GM12892 (cell line): ENCODE results near the gene CCDC63.
A peak's percentile ranks its signal among the peaks of the same experiment; 100 is the strongest.

ENCODE experiments used
- DNase-seq: peaks from one replicate; pipeline ENCODE4 v3.0.0; 2011; ENCODE audit not compliant: insufficient read length
- FAIRE-seq: peaks from 2 replicates; lab custom pipeline; 2011; peaks lifted over from hg19 to GRCh38; lab: Jason Lieb, UNC
- POLR2A ChIP-seq: IDR thresholded peaks from 2 replicates; pipeline ENCODE4 v1.6.1; 2011; ENCODE audit warnings: low read depth, low read length, control low read depth
- POLR2AphosphoS5 ChIP-seq: IDR thresholded peaks from 2 replicates; pipeline ENCODE4 v1.6.1; 2011; ENCODE audit warnings: low read depth, low read length, control low read depth
- TAF1 ChIP-seq: IDR thresholded peaks from 2 replicates; pipeline ENCODE4 v1.6.1; 2011; ENCODE audit warnings: low read depth, mild to moderate bottlenecking, control low read depth, low read length, borderline replicate concordance

CCDC63 gene

DNA sequence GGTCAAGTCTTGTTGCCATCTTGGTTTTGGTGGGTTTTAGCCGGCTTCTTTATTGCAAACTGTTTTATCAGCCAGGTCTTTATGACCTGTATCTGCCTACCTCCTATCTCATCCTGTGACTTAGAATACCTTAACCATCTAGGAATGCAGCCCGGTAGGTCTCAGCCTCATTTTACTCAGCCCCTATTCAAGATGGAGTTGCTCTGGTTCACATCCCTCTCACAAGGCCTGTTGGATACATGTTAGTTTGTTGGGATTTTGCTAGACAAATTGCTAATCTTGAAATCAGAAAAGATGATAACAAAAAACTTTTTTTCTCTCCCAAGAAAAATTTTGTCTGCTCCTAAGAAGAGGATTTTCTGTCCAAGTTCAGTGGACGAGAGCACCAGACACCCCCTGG, 27.6 kb upstream of the CCDC63 start:
- FAIRE-seq (no peak), DNase-seq (no peak)
- TF ChIP-seq POLR2AphosphoS5 (no peak), TAF1 (no peak), POLR2A (no peak)

DNA sequence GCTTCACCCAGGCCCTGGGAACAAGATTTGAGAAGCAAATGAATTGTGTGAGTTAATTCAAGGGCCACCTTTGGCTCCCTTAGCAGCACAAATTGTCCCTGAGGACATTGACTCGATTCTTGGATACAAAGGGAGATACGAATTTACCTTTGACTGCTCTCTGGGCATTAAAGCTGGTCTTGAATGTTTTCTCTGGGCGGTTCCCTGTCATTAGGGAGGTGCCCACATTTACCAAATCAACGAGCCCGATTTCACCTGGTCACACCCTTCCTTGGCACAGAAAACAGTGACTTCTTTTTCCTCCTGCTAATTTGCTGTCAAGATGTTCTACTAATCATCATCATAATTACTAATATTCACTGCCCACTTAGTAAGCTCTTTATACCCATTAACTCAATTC, 27.1 kb upstream of the CCDC63 start:
- TF ChIP-seq POLR2AphosphoS5 (no peak), TAF1 (no peak), POLR2A (no peak)
- DNase-seq (no peak), FAIRE-seq (no peak)

DNA sequence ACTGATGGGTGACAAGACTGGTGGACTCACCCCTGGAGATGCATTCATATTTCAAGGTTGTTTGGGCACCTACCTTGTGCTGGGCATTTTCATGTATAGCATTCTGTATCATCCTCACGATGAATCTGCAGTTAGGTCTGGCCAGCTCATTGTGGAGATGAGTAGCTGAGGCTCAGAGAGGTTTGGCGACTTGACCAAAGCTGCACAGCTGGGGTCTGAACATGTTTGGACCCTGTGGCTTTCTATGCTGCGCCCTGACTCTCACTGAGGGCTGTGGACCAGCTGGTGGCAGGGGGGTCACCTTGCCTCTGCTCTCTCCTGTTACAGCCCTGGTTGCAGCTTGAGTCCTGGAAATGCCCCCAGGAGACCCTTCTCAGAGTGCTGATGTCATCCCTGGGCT, 24.9 kb upstream of the CCDC63 start:
- no peak for FAIRE-seq

DNA sequence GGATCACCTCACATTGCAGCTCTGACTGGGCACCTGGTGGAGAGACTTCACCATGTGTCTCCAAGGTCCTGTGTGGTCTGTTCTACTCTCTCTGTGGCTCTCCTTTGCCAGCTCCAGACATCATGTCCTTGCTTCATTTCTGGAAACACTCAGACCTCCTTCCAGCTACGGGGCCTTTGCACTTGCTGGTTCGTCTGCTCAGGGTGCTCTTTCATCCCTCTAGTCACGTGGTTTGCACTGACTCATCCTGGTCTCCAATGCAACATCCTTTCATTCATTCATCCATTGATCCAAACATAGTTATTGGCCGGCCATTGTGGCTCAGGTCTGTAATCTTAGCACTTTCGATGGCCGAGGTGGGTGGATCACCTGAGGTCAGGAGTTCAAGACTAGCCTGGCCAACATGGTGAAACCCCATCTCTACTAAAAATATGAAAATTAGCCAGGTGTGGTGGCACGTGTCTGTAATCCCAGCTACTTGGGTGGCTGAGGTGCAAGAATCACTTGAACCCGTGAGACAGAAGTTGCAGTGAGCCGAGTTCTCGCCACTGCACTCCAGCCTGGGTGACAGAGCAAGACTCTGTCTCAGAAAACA, 23.9 kb upstream of the CCDC63 start:
- FAIRE-seq (no peak), DNase-seq (no peak)
- TF ChIP-seq POLR2AphosphoS5: no peak
- TF ChIP-seq POLR2A: no peak
- no peak for TF ChIP-seq TAF1

More for the DNA sequence above, 24.9 kb upstream of the CCDC63 start:
- DNase-seq: no peak
- TF ChIP-seq TAF1 (no peak), POLR2AphosphoS5 (no peak), POLR2A (no peak)

DNA sequence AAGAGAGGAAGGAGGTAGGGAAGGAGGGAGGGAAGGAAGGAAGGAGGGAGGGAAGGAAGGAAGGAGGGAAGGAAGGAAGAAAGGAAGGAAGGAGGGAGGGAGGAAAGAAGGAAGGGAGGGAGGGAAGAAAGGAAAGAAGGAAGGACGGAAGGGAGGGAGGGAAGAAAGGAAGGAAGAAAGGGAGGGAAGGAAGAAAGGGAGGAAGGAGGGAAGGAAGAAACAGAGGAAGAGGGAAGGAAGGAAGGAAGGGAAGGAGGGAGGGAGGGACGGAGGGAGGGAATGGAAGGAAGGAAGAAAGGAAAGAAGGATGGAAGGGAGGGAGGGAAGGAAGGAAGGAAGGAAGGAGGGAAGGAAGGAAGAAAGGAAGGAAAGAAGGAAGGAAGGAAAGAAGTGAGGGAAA, 22.4 kb upstream of the CCDC63 start:
- DNase-seq: no peak
- no peak for FAIRE-seq

DNA sequence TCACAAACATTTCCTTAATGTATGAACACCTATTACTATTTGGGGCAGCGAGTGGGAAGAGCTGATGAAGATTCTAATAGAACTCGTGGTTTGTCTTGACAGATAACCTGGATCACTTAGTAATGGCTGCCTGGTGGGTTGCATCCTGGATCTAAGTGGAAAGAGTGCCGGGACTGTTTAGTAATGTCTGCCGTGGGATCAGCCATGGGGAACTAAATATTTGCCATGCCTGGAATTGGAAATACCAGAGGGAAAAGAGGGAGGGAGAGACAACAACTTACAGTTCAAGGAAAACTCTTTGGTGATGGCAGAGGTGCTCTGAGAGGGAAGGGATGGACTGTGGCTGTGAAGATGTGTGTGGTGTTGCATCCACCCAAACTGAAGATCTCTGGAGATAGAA, 21.3 kb upstream of the CCDC63 start:
- no peak for TF ChIP-seq TAF1
- no peak for TF ChIP-seq POLR2AphosphoS5
- no peak for TF ChIP-seq POLR2A
- DNase-seq: no peak
- FAIRE-seq: no peak

More for the DNA sequence above, 22.4 kb upstream of the CCDC63 start:
- TF ChIP-seq TAF1: no peak
- TF ChIP-seq POLR2AphosphoS5: no peak
- no peak for TF ChIP-seq POLR2A

DNA sequence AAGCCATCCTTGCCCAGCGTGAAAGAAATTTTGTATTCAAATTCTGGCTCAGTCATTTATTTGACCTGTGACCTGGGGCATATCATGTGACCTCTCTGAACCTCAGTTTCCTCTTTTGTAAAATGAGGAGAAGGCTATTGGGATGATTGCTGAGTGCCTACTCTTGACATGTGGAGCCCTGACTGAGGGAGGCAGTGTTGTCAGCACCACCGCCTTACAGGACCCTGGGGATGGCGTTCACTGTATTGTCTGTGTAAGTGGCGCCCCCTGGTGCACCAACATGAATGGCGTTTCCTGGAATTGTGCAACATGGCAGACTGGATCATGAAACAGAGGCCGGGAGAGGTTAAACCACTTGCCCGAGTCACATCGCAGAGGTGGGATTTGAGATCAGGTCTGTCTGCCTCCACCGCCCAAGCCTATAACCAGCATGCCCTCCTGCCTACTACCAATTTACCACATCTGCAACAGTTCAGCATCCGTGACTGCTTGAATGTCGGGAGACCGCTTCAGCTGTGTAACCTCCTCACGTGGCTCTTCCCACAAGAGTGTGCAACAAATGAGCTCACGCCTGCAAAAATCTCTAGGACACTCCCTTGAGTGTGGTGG, 20.1 kb upstream of the CCDC63 start:
- TF ChIP-seq POLR2AphosphoS5: no peak
- no peak for TF ChIP-seq POLR2A
- peak; percentile 99 for FAIRE-seq
- DNase-seq: peak; percentile 53

DNA sequence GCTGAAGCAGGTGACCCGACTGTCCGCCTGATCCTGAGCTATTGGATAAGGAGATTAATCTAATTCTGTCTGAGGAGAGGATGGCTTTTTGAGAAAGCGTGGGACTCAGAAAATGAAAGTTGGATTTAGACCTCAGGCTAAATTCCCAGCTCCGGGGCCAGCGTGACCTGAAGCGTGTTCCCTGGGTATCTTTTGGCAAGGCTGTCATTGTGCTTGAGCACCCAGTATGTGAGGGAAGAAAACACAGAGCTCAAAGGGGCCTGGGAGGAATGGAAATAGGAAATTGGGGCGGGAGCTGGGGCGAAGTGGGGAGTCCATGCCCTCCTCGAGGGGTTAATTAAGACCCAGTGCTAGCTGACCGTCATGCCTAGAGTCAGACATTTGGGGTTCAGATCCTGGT, 17.5 kb upstream of the CCDC63 start:
- no peak for FAIRE-seq
- DNase-seq: no peak
- no peak for TF ChIP-seq POLR2AphosphoS5
- TF ChIP-seq TAF1: no peak
- TF ChIP-seq POLR2A: no peak

DNA sequence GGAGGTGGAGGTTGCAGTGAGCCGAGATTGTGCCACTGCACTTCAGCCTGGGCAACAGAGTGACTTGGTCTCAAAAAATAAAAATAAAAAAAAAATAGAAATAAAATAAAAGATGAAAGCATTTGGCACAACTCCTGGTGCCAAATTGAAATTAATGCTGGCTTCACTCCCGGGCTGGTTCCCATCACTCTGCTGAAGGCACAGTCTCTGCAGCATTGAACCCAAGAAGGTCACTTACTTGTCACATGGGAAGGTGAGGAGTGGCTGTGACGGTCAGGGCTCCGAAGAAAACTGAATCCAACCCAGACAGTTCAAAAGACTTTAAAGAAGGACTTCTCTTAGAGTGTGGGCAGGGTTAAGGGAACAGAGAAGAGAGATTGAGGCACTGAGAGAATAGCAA, 10.5 kb upstream of the CCDC63 start:
- FAIRE-seq: no peak
- DNase-seq: no peak
- TF ChIP-seq TAF1: no peak
- no peak for TF ChIP-seq POLR2AphosphoS5
- TF ChIP-seq POLR2A: no peak

DNA sequence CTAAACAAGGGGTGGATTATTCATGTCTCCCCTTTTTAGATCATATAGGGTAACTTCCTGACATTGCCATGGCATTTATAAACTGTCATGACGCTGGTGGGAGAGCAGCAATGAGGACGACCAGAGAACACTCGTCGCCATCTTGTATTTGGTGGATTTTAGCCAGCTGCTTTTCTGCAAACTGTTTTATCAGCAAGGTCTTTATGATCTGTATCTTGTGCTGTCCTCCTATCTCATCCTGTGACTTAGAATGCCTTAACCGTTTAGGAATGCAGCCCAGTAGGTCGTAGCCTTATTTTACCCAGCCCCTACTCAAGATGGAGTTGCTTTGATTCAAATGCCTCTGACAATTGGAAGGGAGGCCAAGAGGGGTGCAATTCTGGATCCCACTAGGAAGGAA, 5.8 kb upstream of the CCDC63 start:
- no peak for TF ChIP-seq POLR2A
- no peak for TF ChIP-seq POLR2AphosphoS5
- TF ChIP-seq TAF1: no peak
- no peak for FAIRE-seq
- no peak for DNase-seq

DNA sequence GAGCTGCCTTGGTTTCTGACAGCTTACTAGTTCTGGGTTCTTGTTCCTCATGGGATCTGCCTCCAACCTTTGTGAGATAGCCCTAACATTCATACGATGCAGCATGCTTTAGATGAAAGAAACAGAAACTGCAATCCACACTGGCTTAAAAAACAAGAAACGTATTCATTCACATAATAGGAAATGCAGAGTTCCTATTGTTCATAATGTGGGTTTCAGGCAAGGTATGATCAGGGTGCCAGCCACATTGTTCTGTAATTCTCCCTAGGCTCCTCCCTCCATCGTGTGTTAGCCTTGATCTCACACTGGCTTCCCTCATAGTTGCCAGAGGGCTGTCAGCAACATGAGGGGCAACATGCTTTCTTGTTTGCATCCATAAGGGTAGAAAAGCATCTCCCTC, 2.7 kb upstream of the CCDC63 start:
- no peak for FAIRE-seq
- DNase-seq: no peak
- TF ChIP-seq POLR2AphosphoS5 (no peak), TAF1 (no peak), POLR2A (no peak)

DNA sequence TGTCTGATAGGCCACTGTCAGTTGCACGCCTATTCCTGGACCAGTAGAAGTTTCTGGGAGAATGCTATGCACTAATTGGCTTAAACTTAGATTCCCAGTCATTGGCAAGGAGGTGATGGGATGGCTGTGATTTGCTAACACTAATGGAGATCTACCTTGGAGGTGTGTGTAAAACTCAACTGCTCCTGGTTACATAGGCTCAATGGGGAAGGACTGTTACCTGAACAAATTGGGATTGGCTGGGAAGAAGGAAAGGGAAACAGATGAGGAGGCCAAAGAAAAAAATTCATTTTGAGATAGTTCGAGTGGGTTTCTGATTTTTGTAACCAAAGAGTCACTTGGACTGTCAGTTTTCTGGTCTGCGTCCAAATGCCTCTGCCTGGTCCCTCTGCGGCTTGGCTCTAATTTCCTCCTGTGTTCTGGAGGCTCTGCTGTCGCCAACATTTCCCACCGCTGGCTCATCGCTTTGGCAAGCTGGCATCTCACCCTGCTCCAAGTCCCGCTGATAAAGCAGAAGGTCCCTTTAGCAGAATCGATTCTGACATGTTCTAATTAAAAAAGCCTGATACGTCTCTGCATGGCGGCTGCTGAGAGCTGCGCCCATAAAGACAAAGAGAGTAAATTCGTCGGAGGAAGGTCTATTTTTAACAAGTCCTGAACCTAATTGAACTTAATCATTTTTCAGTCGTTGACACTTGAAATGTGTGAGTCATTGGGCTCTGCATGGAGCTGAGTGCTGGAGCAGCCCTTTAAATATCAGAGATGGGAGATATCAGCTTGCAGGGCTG, 2.0 kb upstream of the CCDC63 start:
- no peak for DNase-seq
- TF ChIP-seq POLR2A: no peak
- TF ChIP-seq POLR2AphosphoS5: no peak
- no peak for TF ChIP-seq TAF1
- FAIRE-seq: no peak
